Thymus (tissue), 11 donors: ENCODE measurements around the gene ACSBG1. TPM values are rescaled to one million over a fixed set of nuclear protein-coding genes. Genes with fewer than 3 reads are reported as not detected.

ENCODE experiments used
- DNase-seq, 9 donors: peaks; one replicate each; pipeline ENCODE4 v3.0.0-alpha.2; 2013; ENCODE audit warnings: low spot score in 9 of 9, low read depth in 6 of 9, missing footprints in 1 of 9
- H3K27ac ChIP-seq, 2 donors: one replicate each; pipeline ENCODE4 v1.5.1; 2013; ENCODE audit warnings: control low read depth in 1 of 2, low read depth in 1 of 2, low read length in 1 of 2, mild to moderate bottlenecking in 1 of 2, moderate library complexity in 1 of 2
- H3K27me3 ChIP-seq, 2 donors: one replicate each; pipeline ENCODE4 v1.5.1; 2013; ENCODE audit warnings: low read length in 1 of 2; ENCODE audit not compliant: control insufficient read depth in 2 of 2, insufficient read depth in 1 of 2
- H3K36me3 ChIP-seq, 2 donors: one replicate each; pipeline ENCODE4 v1.5.1; 2013; ENCODE audit warnings: low read length in 1 of 2, mild to moderate bottlenecking in 1 of 2, moderate library complexity in 1 of 2; ENCODE audit not compliant: control insufficient read depth in 2 of 2, insufficient read depth in 2 of 2
- H3K4me1 ChIP-seq, 2 donors: one replicate each; pipeline ENCODE4 v1.5.1; 2013; ENCODE audit warnings: low read length in 2 of 2; ENCODE audit not compliant: control insufficient read depth in 2 of 2, insufficient read depth in 2 of 2
- H3K4me3 ChIP-seq, 2 donors: one replicate each; pipeline ENCODE4 v1.5.1; 2013; ENCODE audit warnings: low read length in 2 of 2, control low read depth in 1 of 2, mild to moderate bottlenecking in 1 of 2
- H3K9me3 ChIP-seq, 2 donors: one replicate each; pipeline ENCODE4 v1.5.1; 2013; ENCODE audit warnings: low read length in 1 of 2, mild to moderate bottlenecking in 1 of 2; ENCODE audit not compliant: control insufficient read depth in 2 of 2, insufficient read depth in 1 of 2
- WGBS: extraction: QIAGEN DNeasy Blood & Tissue Kit; methylation state at CpG from one replicate; pipeline ENCODE4 v1.1.7; 2013; 5-methylcytosine and 5-hydroxymethylcytosine counted together
- polyA plus RNA-seq: library from polyadenylated mRNA; stranded (reverse); fragments of 200-250 nt; gene quantifications from one replicate; pipeline ENCODE4 v1.2.3, GENCODE V29; 2013
- total RNA-seq: library from RNA; stranded (reverse); fragments of 120-200 nt; gene quantifications from one replicate; pipeline ENCODE4 v1.2.4, GENCODE V29; 2013
- donor health status: healthy.

The ACSBG1 gene
- total and polyA plus RNA-seq, 2 donors = 1.1 to 7.9 TPM

GRCh38 chr15:78204351-78205309 is 29.7 kb downstream of the ACSBG1 start:
- Histone ChIP-seq H3K27ac (no peak overlapping the region), H3K4me1 (no peaks in the 10 kb centered on the region), H3K36me3 (no peaks in the 10 kb centered on the region), H3K27me3 (no peaks in the 10 kb centered on the region), H3K9me3 (no peaks in the 10 kb centered on the region), H3K4me3 (no peak overlapping the region)
- no peak for DNase-seq
- 95% methylated on average over 17 of the region's 17 CpGs for WGBS

- Histone ChIP-seq H3K36me3 (no peaks in the 10 kb centered on the region), H3K9me3 (no peaks in the 10 kb centered on the region), H3K4me1 (no peaks in the 10 kb centered on the region), H3K27me3 (no peaks in the 10 kb centered on the region), H3K27ac (no peak overlapping the region), H3K4me3 (no peak overlapping the region)
- WGBS = 94% methylated on average over 14 of the region's 14 CpGs
- DNase-seq = no peak
These were observed 30.8 kb downstream of the ACSBG1 start for GRCh38 chr15:78203346-78204225.

GRCh38 chr15:78201281-78202190 is 32.8 kb downstream of the ACSBG1 start:
- Histone ChIP-seq H3K27me3 (no peaks in the 10 kb centered on the region), H3K4me3 (no peak overlapping the region), H3K27ac (no peak overlapping the region), H3K4me1 (no peaks in the 10 kb centered on the region), H3K36me3 (no peaks in the 10 kb centered on the region), H3K9me3 (no peaks in the 10 kb centered on the region)
- WGBS = 83% methylated on average over 10 of the region's 10 CpGs
- DNase-seq = no peak

GRCh38 chr15:78200276-78200930 is 34.0 kb downstream of the ACSBG1 start:
- Histone ChIP-seq H3K27me3 (no peaks in the 10 kb centered on the region), H3K9me3 (no peaks in the 10 kb centered on the region), H3K4me1 (peaks cover 0 to 6% of the 10 kb centered on the region in 2 donors), H3K4me3 (no peak overlapping the region), H3K36me3 (no peaks in the 10 kb centered on the region), H3K27ac (no peak overlapping the region)
- WGBS = 97% methylated on average over 10 of the region's 10 CpGs
- DNase-seq = no peak

GRCh38 chr15:78197632-78198031 is 36.7 kb downstream of the ACSBG1 start:
- H3K36me3 ChIP-seq = no peaks in the 10 kb centered on the region
- no peaks in the 10 kb centered on the region for H3K9me3 ChIP-seq
- peaks cover 0 to 7% of the 10 kb centered on the region in 2 donors for H3K4me1 ChIP-seq
- H3K4me3 ChIP-seq = no peak overlapping the region
- WGBS = 80% methylated on average over 7 of the region's 7 CpGs
- no peak overlapping the region for H3K27ac ChIP-seq
- no peak for DNase-seq
- H3K27me3 ChIP-seq = no peaks in the 10 kb centered on the region

- no peaks in the 10 kb centered on the region for H3K36me3 ChIP-seq
- 34% methylated on average over 7 of the region's 7 CpGs for WGBS
- no peaks in the 10 kb centered on the region for H3K27me3 ChIP-seq
- peaks cover 0 to 7% of the 10 kb centered on the region in 2 donors for H3K4me1 ChIP-seq
- H3K27ac ChIP-seq = no peak overlapping the region
- no peaks in the 10 kb centered on the region for H3K9me3 ChIP-seq
- H3K4me3 ChIP-seq = no peak overlapping the region
- DNase-seq = peak in 5 of 9 donors; percentile 37 to 74 (median 67)
These were observed 38.6 kb downstream of the ACSBG1 start for GRCh38 chr15:78195735-78196201.

- DNase-seq = no peak
- Histone ChIP-seq H3K27me3 (no peaks in the 10 kb centered on the region), H3K4me1 (peaks cover 0 to 7% of the 10 kb centered on the region in 2 donors), H3K27ac (no peak overlapping the region), H3K9me3 (no peaks in the 10 kb centered on the region), H3K36me3 (no peaks in the 10 kb centered on the region), H3K4me3 (no peak overlapping the region)
- WGBS = 96% methylated on average over 15 of the region's 15 CpGs
These were observed 39.8 kb downstream of the ACSBG1 start for GRCh38 chr15:78194568-78194925.
